Heart left ventricle (tissue), 13 donors: Measurements from ENCODE around the gene SYT11.

Experiments used
- POLR2A ChIP-seq, 2 donors: fragments of 450-650 bp; IDR thresholded peaks; one replicate each; pipeline ENCODE4 v1.6.1; 2017; ENCODE audit warnings: antibody characterized with exemption in 2 of 2, mild to moderate bottlenecking in 2 of 2, moderate library complexity in 2 of 2
- TF ChIP-seq, protein P1 (sequence below), 12 donors: fragments of 200-600 bp; sonication (generic) in 4 of 12; IDR thresholded peaks; one replicate each; pipeline versions ENCODE4 v1.5.0 to v1.8.0; 2018 to 2022; ENCODE audit warnings: antibody characterized with exemption in 12 of 12, mild to moderate bottlenecking in 5 of 12
- donor health status: ischemic (EF 13 %, LVEDD 7.1; RV severe dilation, severe dysfunction).
- donor health status: DM: no; HTN: yes; CAD: no.
- donor health status: DM: no; HTN: no; CAD: no.
- donor health status: ischemic (EF 25% LVEDD 6.9; RV normal size, moderate dysfunction).
- donor health status: ischemic (EF 25% LVEDD 5.7; RV mildly dilated, moderate dysfunction).
- donor health status: ischemic (EF 35%, LVEDD 5.7; RV mildly dilated, moderate dysfunction).
- donor health status: nonischemic (EF 11% LVEDD 7.7; RV severe dilation, severe dysfunction).
- donor health status: DM: yes; HTN: yes; CAD: no.
- donor health status: PGD.
- donor health status: ischemic (EF 29% LVEDD 5.4; RV normal size, mild dysfunction).
- donor health status: nonischemic (EF 23%, LVEDD 6.1; RV moderate dilation, normal function).

- TF ChIP-seq, protein P1, sequence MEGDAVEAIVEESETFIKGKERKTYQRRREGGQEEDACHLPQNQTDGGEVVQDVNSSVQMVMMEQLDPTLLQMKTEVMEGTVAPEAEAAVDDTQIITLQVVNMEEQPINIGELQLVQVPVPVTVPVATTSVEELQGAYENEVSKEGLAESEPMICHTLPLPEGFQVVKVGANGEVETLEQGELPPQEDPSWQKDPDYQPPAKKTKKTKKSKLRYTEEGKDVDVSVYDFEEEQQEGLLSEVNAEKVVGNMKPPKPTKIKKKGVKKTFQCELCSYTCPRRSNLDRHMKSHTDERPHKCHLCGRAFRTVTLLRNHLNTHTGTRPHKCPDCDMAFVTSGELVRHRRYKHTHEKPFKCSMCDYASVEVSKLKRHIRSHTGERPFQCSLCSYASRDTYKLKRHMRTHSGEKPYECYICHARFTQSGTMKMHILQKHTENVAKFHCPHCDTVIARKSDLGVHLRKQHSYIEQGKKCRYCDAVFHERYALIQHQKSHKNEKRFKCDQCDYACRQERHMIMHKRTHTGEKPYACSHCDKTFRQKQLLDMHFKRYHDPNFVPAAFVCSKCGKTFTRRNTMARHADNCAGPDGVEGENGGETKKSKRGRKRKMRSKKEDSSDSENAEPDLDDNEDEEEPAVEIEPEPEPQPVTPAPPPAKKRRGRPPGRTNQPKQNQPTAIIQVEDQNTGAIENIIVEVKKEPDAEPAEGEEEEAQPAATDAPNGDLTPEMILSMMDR (IDR thresholded peaks at IDR 0.05), result no peak
- TF ChIP-seq POLR2A (IDR thresholded peaks at IDR 0.05), result no peak
Measured at GRCh38 chr1:155873860-155874259, 14.5 kb downstream of the SYT11 start.
